A549 (cell line): ENCODE measurements around the gene TGDS. TPM values are rescaled to one million over a fixed set of nuclear protein-coding genes. Genes with fewer than 3 reads are reported as not detected.

Source experiments
- ATAC-seq, 2 experiments: fragments of 200-7000 bp in 1 of 2; fragments of >200 bp in 1 of 2; cut with Nextera tagmentation in 1 of 2; cut with Tn5 transposase in 1 of 2; 3 replicates each; pipeline versions ENCODE4 v1.8.0 to v1.9.1; 2018 to 2020; ENCODE audit warnings: mild to moderate bottlenecking in 1 of 2, moderate library complexity in 1 of 2
- CTCF ChIA-PET: fragments of 300-600 bp; sonication (Branson Sonifier 250); formaldehyde crosslinking; extraction: SDS; loops from one replicate; lab custom pipeline; 2021; ENCODE audit warnings: antibody characterized with exemption, inconsistent platforms; lab: Yijun Ruan, JAX
- POLR2A ChIA-PET: fragments of 350-600 bp; formaldehyde crosslinking; extraction: SDS; loops from one replicate; lab custom pipeline; 2021; ENCODE audit warnings: antibody characterized with exemption, inconsistent platforms; lab: Yijun Ruan, JAX
- DNase-seq, 2 experiments: peaks; one replicate each; pipeline versions ENCODE4 v3.0.0 to v3.0.0-alpha.2; 2011 to 2016; ENCODE audit warnings: low read depth in 1 of 2, low spot score in 1 of 2
- FAIRE-seq: peaks from 2 replicates; lab custom pipeline; 2011; peaks lifted over from hg19 to GRCh38; lab: Jason Lieb, UNC
- H3K27ac ChIP-seq, 2 experiments: fragments of >200 bp; sonication (Bioruptor Twin); formaldehyde crosslinking; 3 replicates each; pipeline ENCODE4 v1.5.1; 2016 to 2017
- H3K4me1 ChIP-seq: fragments of >200 bp; sonication (Bioruptor Twin); formaldehyde crosslinking; 3 replicates; pipeline ENCODE4 v1.6.1; 2016
- H3K4me2 ChIP-seq: fragments of >200 bp; sonication (Bioruptor Twin); formaldehyde crosslinking; 3 replicates; pipeline ENCODE4 v1.6.1; 2016
- H3K4me3 ChIP-seq: fragments of >200 bp; sonication (Bioruptor Twin); formaldehyde crosslinking; 3 replicates; pipeline ENCODE4 v1.5.1; 2016
- H3K9me3 ChIP-seq: fragments of >200 bp; sonication (Bioruptor Twin); formaldehyde crosslinking; 3 replicates; pipeline ENCODE4 v1.6.1; 2016
- ATOH8 ChIP-seq: fragments of 250-450 bp; sonication (Bioruptor Pico); IDR thresholded peaks from 2 replicates; pipeline ENCODE4 v1.5.0; 2020; ENCODE audit warnings: low read depth, mild to moderate bottlenecking, moderate library complexity
- BCL3 ChIP-seq: fragments of >200 bp; sonication (Bioruptor Twin); formaldehyde crosslinking; IDR thresholded peaks from 3 replicates; pipeline ENCODE4 v1.6.1; 2016
- CBX2 ChIP-seq: fragments of 200-600 bp; sonication (generic); IDR thresholded peaks from 2 replicates; pipeline ENCODE4 v1.6.1; 2016; ENCODE audit warnings: low read depth, mild to moderate bottlenecking, borderline replicate concordance
- EHF ChIP-seq: fragments of 250-450 bp; sonication (Bioruptor Pico); IDR thresholded peaks from 2 replicates; pipeline ENCODE4 v1.5.0; 2020; ENCODE audit warnings: mild to moderate bottlenecking
- FOXS1 ChIP-seq: fragments of 250-450 bp; sonication (Bioruptor Pico); IDR thresholded peaks from 2 replicates; pipeline ENCODE4 v1.5.0; 2020; ENCODE audit warnings: mild to moderate bottlenecking, moderate library complexity
- GATA3 ChIP-seq: IDR thresholded peaks from 2 replicates; pipeline ENCODE4 v1.6.1; 2012; ENCODE audit warnings: borderline replicate concordance
- HMGXB4 ChIP-seq: fragments of 250-450 bp; sonication (Bioruptor Pico); IDR thresholded peaks from 2 replicates; pipeline ENCODE4 v1.5.0; 2021; ENCODE audit warnings: mild to moderate bottlenecking, moderate library complexity, borderline replicate concordance
- MAZ ChIP-seq: fragments of 150-350 bp; IDR thresholded peaks from 2 replicates; pipeline ENCODE4 v1.6.1; 2014; ENCODE audit warnings: antibody characterized with exemption, low read depth, low read length, borderline replicate concordance
- NFE2L2 ChIP-seq: fragments of 150-350 bp; conservative IDR thresholded peaks from 2 replicates; pipeline ENCODE4 v1.6.1; 2014; ENCODE audit warnings: low read length
- PBX3 ChIP-seq: IDR thresholded peaks from 2 replicates; pipeline ENCODE4 v1.6.1; 2012
- POLR2A ChIP-seq: IDR thresholded peaks from 2 replicates; pipeline ENCODE4 v1.6.1; 2012; ENCODE audit warnings: mild to moderate bottlenecking, low read length
- POLR2AphosphoS2 ChIP-seq: conservative IDR thresholded peaks from 2 replicates; pipeline ENCODE4 v1.6.1; 2012; ENCODE audit warnings: low read length, improper control_type of control experiment, inconsistent platforms
- RARB ChIP-seq: fragments of 250-450 bp; sonication (Bioruptor Pico); IDR thresholded peaks from 2 replicates; pipeline ENCODE4 v1.8.0; 2021; ENCODE audit warnings: mild to moderate bottlenecking, moderate library complexity
- REST ChIP-seq: fragments of 200-600 bp; sonication (generic); IDR thresholded peaks from 2 replicates; pipeline ENCODE4 v1.6.1; 2016; ENCODE audit warnings: antibody characterized with exemption, mild to moderate bottlenecking, moderate library complexity
- RFX5 ChIP-seq: fragments of 450-650 bp; IDR thresholded peaks from 2 replicates; pipeline ENCODE4 v1.7.1; 2014; ENCODE audit warnings: antibody characterized with exemption, mild to moderate bottlenecking, moderate library complexity
- SREBF2 ChIP-seq: fragments of 450-650 bp; IDR thresholded peaks from 2 replicates; pipeline ENCODE4 v1.6.1; 2014; ENCODE audit warnings: mild to moderate bottlenecking, moderate library complexity
- ZNF302 ChIP-seq: fragments of 250-450 bp; sonication (Bioruptor Pico); IDR thresholded peaks from 2 replicates; pipeline ENCODE4 v1.9.0; 2021; ENCODE audit warnings: inconsistent platforms, mild to moderate bottlenecking, moderate library complexity
- WGBS: methylation state at CpG from one replicate; pipeline ENCODE4 v1.1.6; 2017; ENCODE audit errors: missing lambda C conversion rate; 5-methylcytosine and 5-hydroxymethylcytosine counted together
- polyA plus RNA-seq, 4 experiments: library from polyadenylated mRNA; depleted of rRNA in 3 of 4; stranded (reverse); fragments of >200 nt; fragmentation: RNase III in 1 of 4; extraction: RNeasy Plus Mini Kit Qiagen cat#74134 plus additional on column Dnase treatment in 1 of 4; gene quantifications; 2 replicates in 3 of 4; 3 replicates in 1 of 4; pipeline ENCODE4 v1.2.3, GENCODE V29; 2011 to 2017

Gene TGDS
- polyA plus RNA-seq, 2 of the 4 experiments (the other 2 are of a cell fraction): 6.8 to 24.3 TPM

GRCh38 chr13:94561126-94561525, 34.8 kb downstream of the TGDS start:
- DNase-seq (no peak), ATAC-seq (no peak), FAIRE-seq (no peak)
- Histone ChIP-seq H3K9me3 (no peaks in the 10 kb centered on the region), H3K4me3 (no peak overlapping the region), H3K4me1 (0 out of 3 replicates have a peak, but pooled peaks cover 3% of the 10 kb centered on the region), H3K4me2 (no peak overlapping the region), H3K27ac (no peak overlapping the region)
- TF ChIP-seq NFE2L2: no peak
- whole genome bisulfite sequencing: 89% methylated on average over 3 of the region's 3 CpGs
- CTCF ChIA-PET: no interaction called here
- POLR2A ChIA-PET: interaction anchor here (1.3 to 1.4 kb wide), 2 partner anchors 11 to 35 kb away, joined by 3 to 4 read pairs; partner anchors contain the start of gene TGDS

- CTCF ChIA-PET: no interaction called here
- POLR2A ChIA-PET: interaction anchor here (1.3 to 1.4 kb wide), 2 partner anchors 10 to 36 kb away, joined by 3 to 4 read pairs; partner anchors contain the start of gene TGDS
Measured at GRCh38 chr13:94560116-94560515, 35.8 kb downstream of the TGDS start.

More at GRCh38 chr13:94560116-94560515, 35.8 kb downstream of the TGDS start:
- Histone ChIP-seq H3K4me3 (no peak overlapping the region), H3K9me3 (no peaks in the 10 kb centered on the region), H3K4me1 (0 out of 3 replicates have a peak, but pooled peaks cover 3% of the 10 kb centered on the region), H3K27ac (no peak overlapping the region), H3K4me2 (no peak overlapping the region)
- 55% methylated on average over 2 of the region's 2 CpGs for WGBS
- FAIRE-seq (no peak), DNase-seq (no peak), ATAC-seq (no peak)
- TF ChIP-seq BCL3 (no peak), EHF (CRISPR knock-in tag) (no peak), POLR2AphosphoS2 (no peak), PBX3 (no peak), CBX2 (no peak), RFX5 (no peak), REST (no peak), FOXS1 (no peak), POLR2A (no peak), RARB (CRISPR knock-in tag) (no peak), MAZ (no peak), ATOH8 (no peak), ZNF302 (CRISPR knock-in tag) (no peak), GATA3 (no peak), HMGXB4 (CRISPR knock-in tag) (no peak), SREBF2 (no peak)
- TF ChIP-seq, all 56 proteins: peak for 0
